AG04450 (cell line): ENCODE data around the gene RADX. TPM values are rescaled to one million over a fixed set of nuclear protein-coding genes. Genes with fewer than 3 reads are reported as not detected.

Experiments used
- CTCF ChIA-PET: fragments of 300-600, 350-600 bp; formaldehyde crosslinking; extraction: SDS; loops from one replicate; lab custom pipeline; 2022; ENCODE audit warnings: antibody characterized with exemption, inconsistent platforms; lab: Charles Lee
- POLR2A ChIA-PET: fragments of 350-600 bp; formaldehyde crosslinking; extraction: SDS; loops from one replicate; lab custom pipeline; 2021; ENCODE audit warnings: antibody characterized with exemption, inconsistent platforms; lab: Yijun Ruan, JAX
- DNase-seq: peaks from one replicate; pipeline ENCODE4 v3.0.0-alpha.2; 2011; ENCODE audit warnings: low read depth, low spot score
- H3K27ac ChIP-seq: one replicate; pipeline ENCODE4 v1.5.1; 2012; ENCODE audit warnings: low read depth, low read length, control low read depth
- H3K27me3 ChIP-seq: one replicate; pipeline ENCODE4 v1.6.0; 2012; ENCODE audit warnings: low read length; ENCODE audit not compliant: control insufficient read depth, insufficient read depth
- H3K4me3 ChIP-seq: 2 replicates; pipeline ENCODE4 v1.5.1; 2011; ENCODE audit warnings: mild to moderate bottlenecking, low read depth, low read length, control low read depth
- H3K9me3 ChIP-seq: 2 replicates; pipeline ENCODE4 v1.5.1; 2012; ENCODE audit warnings: low read length; ENCODE audit not compliant: control insufficient read depth, insufficient read depth
- CTCF ChIP-seq: IDR thresholded peaks from 2 replicates; pipeline ENCODE4 v1.5.1; 2011; ENCODE audit warnings: low read depth, low read length, control low read depth, inconsistent platforms
- polyA plus RNA-seq: library from polyadenylated mRNA; depleted of rRNA; stranded (reverse); fragments of >200 nt; gene quantifications from 2 replicates; pipeline ENCODE4 v1.2.3, GENCODE V29; 2011

The RADX gene
- polyA plus RNA-seq, 1 experiment, result 1.8 TPM

GRCh38 chrX:106588801-106589200 is 23.0 kb upstream of the RADX start:
- ChIA-PET POLR2A (no interaction called here), CTCF (no interaction called here)
- no peak overlapping the region for H3K27ac ChIP-seq
- H3K27me3 ChIP-seq, result no peaks in the 10 kb centered on the region
- H3K9me3 ChIP-seq, result no peaks in the 10 kb centered on the region
- no peak overlapping the region for H3K4me3 ChIP-seq
- DNase-seq, result no peak
- no peak for TF ChIP-seq CTCF

- TF ChIP-seq CTCF, result no peak
- DNase-seq, result no peak
- Histone ChIP-seq H3K27me3 (no peaks in the 10 kb centered on the region), H3K9me3 (no peaks in the 10 kb centered on the region), H3K27ac (no peak overlapping the region), H3K4me3 (no peak overlapping the region)
- ChIA-PET CTCF (no interaction called here), POLR2A (no interaction called here)
Measured at GRCh38 chrX:106599411-106599810, 12.4 kb upstream of the RADX start.

- TF ChIP-seq CTCF, result no peak
- no peak overlapping the region for H3K4me3 ChIP-seq
- ChIA-PET POLR2A (no interaction called here), CTCF (no interaction called here)
- H3K9me3 ChIP-seq, result no peaks in the 10 kb centered on the region
- no peaks in the 10 kb centered on the region for H3K27me3 ChIP-seq
- no peak for DNase-seq
- no peak overlapping the region for H3K27ac ChIP-seq
Measured at GRCh38 chrX:106606571-106606970, 5.2 kb upstream of the RADX start.

GRCh38 chrX:106608016-106608415 is 3.8 kb upstream of the RADX start:
- no peak for DNase-seq
- no peak for TF ChIP-seq CTCF
- no peaks in the 10 kb centered on the region for H3K9me3 ChIP-seq
- H3K27me3 ChIP-seq, result no peaks in the 10 kb centered on the region
- ChIA-PET POLR2A (no interaction called here), CTCF (no interaction called here)
- H3K27ac ChIP-seq, result no peak overlapping the region
- H3K4me3 ChIP-seq, result no peak overlapping the region

- peak overlapping the region; percentile 71 for H3K4me3 ChIP-seq
- no peaks in the 10 kb centered on the region for H3K9me3 ChIP-seq
- POLR2A ChIA-PET, result no interaction called here
- H3K27ac ChIP-seq, result no peak overlapping the region
- DNase-seq, result no peak
- CTCF ChIA-PET, result interaction anchor here (0.6 to 2.6 kb wide), 2 partner anchors 9 to 51 kb away, joined by 4 to 8 read pairs; no protein-coding TSS in a partner anchor
- H3K27me3 ChIP-seq, result no peaks in the 10 kb centered on the region
- TF ChIP-seq CTCF, result no peak
Measured at GRCh38 chrX:106611317-106611678, 480 bp upstream of the RADX start.
